ENCODE data around the gene CAVIN4. TPM values are rescaled to one million over a fixed set of nuclear protein-coding genes. Genes with fewer than 3 reads are reported as not detected.

The CAVIN4 gene
- total RNA-seq, 1 experiment from 2014 or later, result 7.1 TPM

DNA sequence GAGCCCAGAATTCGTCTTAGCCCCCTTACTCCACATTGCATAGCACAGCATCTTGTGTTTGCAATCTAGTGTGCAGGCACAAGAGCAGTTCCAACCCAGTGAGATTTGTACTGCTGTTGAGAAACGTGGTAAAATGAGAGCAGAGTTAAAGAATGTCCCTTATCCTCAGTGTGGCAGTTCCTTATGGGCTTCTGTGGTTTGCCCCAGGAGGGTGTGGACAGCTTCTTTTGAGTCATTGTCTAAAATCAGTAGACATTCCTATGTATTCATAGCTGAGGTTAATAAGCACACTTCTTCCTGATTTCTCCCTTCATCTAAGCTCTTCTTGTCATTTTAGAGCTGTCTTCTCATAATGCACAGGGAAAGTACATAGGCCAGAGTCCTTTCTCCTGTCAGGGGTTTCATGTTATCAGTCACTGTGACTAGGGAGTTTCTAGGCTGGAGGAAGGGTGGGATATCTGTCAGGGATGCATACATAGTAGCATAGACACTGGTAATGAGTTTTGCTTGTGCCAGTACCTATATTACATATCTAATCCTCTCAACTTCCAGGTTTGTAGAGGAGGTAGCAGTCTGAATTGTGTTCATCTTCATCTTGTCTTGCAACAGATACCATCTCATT lies 2.0 kb upstream of the CAVIN4 start:
- no peaks in the 10 kb centered on the region for H3K4me1 Mint-ChIP-seq
- TF ChIP-seq ZNF425 (CRISPR knock-in tag; conservative IDR thresholded peaks at IDR 0.05), result no peak
- TF ChIP-seq ZNF423 (CRISPR knock-in tag; IDR thresholded peaks at IDR 0.05), result no peak
- no peak for TF ChIP-seq USF1 (CRISPR knock-in tag; IDR thresholded peaks at IDR 0.05)
- no peak for TF ChIP-seq FOXP1 (CRISPR knock-in tag; IDR thresholded peaks at IDR 0.05; ENCODE audit: borderline replicate concordance)
- ChIA-PET CTCF (no interaction called here), POLR2A (no interaction called here)
- H3K27ac Mint-ChIP-seq, result no peak overlapping the region
- H3K9me3 Mint-ChIP-seq, result no peaks in the 10 kb centered on the region
- ATAC-seq, result no peak
- peaks cover 21% of the 10 kb centered on the region; the same call in 1 of the 2 replicates for H3K36me3 Mint-ChIP-seq
- H3K27me3 Mint-ChIP-seq (ENCODE audit: low read depth), result no peaks in the 10 kb centered on the region
- DNase-seq (ENCODE audit: low spot score), result no peak
- H3K4me3 Mint-ChIP-seq, result no peak overlapping the region

DNA sequence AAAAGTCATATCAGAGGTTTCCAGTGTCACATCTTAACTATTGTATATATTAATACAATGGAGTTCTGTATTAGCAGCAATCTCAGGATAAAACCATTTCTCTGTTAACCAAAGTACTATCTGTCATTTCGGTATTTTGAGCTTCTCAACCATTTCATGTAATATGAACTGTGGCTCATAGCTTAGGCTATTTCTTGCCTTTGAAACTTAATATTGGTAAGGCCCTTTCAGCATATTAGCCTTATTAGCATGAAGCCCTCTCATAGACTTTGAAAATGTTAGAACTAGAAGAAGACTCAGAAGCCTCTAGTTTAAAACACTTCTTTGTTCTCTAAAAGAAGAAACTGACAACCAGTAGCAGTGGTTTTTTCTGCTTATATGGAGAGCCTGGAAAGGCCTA lies 731 bp downstream of the CAVIN4 start:
- Mint-ChIP-seq H3K36me3 (peaks cover 17% of the 10 kb centered on the region; the same call in 1 of the 2 replicates), H3K27ac (no peak overlapping the region), H3K4me3 (no peak overlapping the region), H3K27me3 (ENCODE audit: low read depth) (no peaks in the 10 kb centered on the region), H3K4me1 (no peaks in the 10 kb centered on the region), H3K9me3 (no peaks in the 10 kb centered on the region)
- ChIA-PET CTCF (no interaction called here), POLR2A (no interaction called here)
- ATAC-seq (no peak), DNase-seq (ENCODE audit: low spot score) (no peak)
- TF ChIP-seq NR1H2 (CRISPR knock-in tag; IDR thresholded peaks at IDR 0.05), result no peak
- no peak for TF ChIP-seq ATF3 (CRISPR knock-in tag; conservative IDR thresholded peaks at IDR 0.05)
- no peak for TF ChIP-seq MXD4 (CRISPR knock-in tag; IDR thresholded peaks at IDR 0.05; ENCODE audit: borderline replicate concordance)
- no peak for TF ChIP-seq ELF4 (CRISPR knock-in tag; IDR thresholded peaks at IDR 0.05; ENCODE audit: low read depth)
- no peak for TF ChIP-seq ZNF317 (CRISPR knock-in tag; IDR thresholded peaks at IDR 0.05; ENCODE audit: borderline replicate concordance, low read depth)
- TF ChIP-seq AFF4 (CRISPR knock-in tag; IDR thresholded peaks at IDR 0.05; ENCODE audit: borderline replicate concordance), result no peak
- no peak for TF ChIP-seq ZNF425 (CRISPR knock-in tag; conservative IDR thresholded peaks at IDR 0.05)
- TF ChIP-seq NR3C1 (CRISPR knock-in tag; conservative IDR thresholded peaks at IDR 0.05; ENCODE audit: low read depth), result no peak
- TF ChIP-seq NR2C2 (CRISPR knock-in tag; IDR thresholded peaks at IDR 0.05), result no peak
- TF ChIP-seq AR (CRISPR knock-in tag; IDR thresholded peaks at IDR 0.05), result no peak
- no peak for TF ChIP-seq ATF2 (CRISPR knock-in tag; IDR thresholded peaks at IDR 0.05; ENCODE audit: borderline replicate concordance, low read depth)
- no peak for TF ChIP-seq SP1 (CRISPR knock-in tag; conservative IDR thresholded peaks at IDR 0.05)
- TF ChIP-seq, protein P1, sequence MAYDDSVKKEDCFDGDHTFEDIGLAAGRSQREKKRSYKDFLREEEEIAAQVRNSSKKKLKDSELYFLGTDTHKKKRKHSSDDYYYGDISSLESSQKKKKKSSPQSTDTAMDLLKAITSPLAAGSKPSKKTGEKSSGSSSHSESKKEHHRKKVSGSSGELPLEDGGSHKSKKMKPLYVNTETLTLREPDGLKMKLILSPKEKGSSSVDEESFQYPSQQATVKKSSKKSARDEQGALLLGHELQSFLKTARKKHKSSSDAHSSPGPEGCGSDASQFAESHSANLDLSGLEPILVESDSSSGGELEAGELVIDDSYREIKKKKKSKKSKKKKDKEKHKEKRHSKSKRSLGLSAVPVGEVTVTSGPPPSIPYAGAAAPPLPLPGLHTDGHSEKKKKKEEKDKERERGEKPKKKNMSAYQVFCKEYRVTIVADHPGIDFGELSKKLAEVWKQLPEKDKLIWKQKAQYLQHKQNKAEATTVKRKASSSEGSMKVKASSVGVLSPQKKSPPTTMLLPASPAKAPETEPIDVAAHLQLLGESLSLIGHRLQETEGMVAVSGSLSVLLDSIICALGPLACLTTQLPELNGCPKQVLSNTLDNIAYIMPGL (CRISPR knock-in tag; IDR thresholded peaks at IDR 0.05), result no peak
- TF ChIP-seq ETV6 (CRISPR knock-in tag; IDR thresholded peaks at IDR 0.05), result no peak
- no peak for TF ChIP-seq MYBL2 (CRISPR knock-in tag; IDR thresholded peaks at IDR 0.05)
